Brain microvascular endothelial cell (primary cell): ENCODE measurements around the gene RABEPK.

Experiments used
- DNase-seq: peaks from one replicate; pipeline ENCODE4 v3.0.0-alpha.2; 2020
- H3K27ac ChIP-seq: fragments of 250-450 bp; sonication (Bioruptor Pico); 2 replicates; pipeline ENCODE4 v1.5.1; 2020; ENCODE audit warnings: mild to moderate bottlenecking, moderate library complexity
- H3K27me3 ChIP-seq: fragments of 250-450 bp; sonication (Bioruptor Pico); replicated peaks from 2 replicates; pipeline ENCODE4 v1.5.1; 2020; ENCODE audit warnings: mild to moderate bottlenecking
- H3K36me3 ChIP-seq: fragments of 250-450 bp; sonication (Bioruptor Pico); replicated peaks from 2 replicates; pipeline ENCODE4 v1.5.1; 2020; ENCODE audit warnings: mild to moderate bottlenecking
- H3K4me3 ChIP-seq: 2 replicates; pipeline ENCODE4 v1.5.1; 2011; ENCODE audit warnings: low read depth, mild to moderate bottlenecking, control low read depth, low read length, moderate library complexity
- CTCF ChIP-seq: IDR thresholded peaks from 2 replicates; pipeline ENCODE4 v1.5.1; 2011; ENCODE audit warnings: low read depth, mild to moderate bottlenecking, moderate library complexity, low read length, control low read depth, inconsistent platforms; ENCODE audit errors: missing control alignments
- in situ Hi-C: cut with HindIII; loops from 2 replicates; pipeline ENCODE4 v1.10.0; 2017; ENCODE audit warnings: low sequenced_read_pairs, low pct_ligation_motif_present

The RABEPK gene

GRCh38 chr9:125268394-125269013 is 68.2 kb downstream of the RABEPK start:
- in situ Hi-C loops: no loop called here
- Histone ChIP-seq H3K4me3 (no peak overlapping the region), H3K36me3 (peaks cover 6% of the 10 kb centered on the region), H3K27me3 (no peaks in the 10 kb centered on the region), H3K27ac (no peak overlapping the region)
- no peak for DNase-seq
- TF ChIP-seq CTCF: no peak

- DNase-seq: no peak
- no peaks in the 10 kb centered on the region for H3K27me3 ChIP-seq
- TF ChIP-seq CTCF: no peak
- in situ Hi-C loops: no loop called here
- peaks cover 6% of the 10 kb centered on the region for H3K36me3 ChIP-seq
- no peak overlapping the region for H3K4me3 ChIP-seq
- H3K27ac ChIP-seq: no peak overlapping the region
Observed at GRCh38 chr9:125269014-125269397, 68.7 kb downstream of the RABEPK start.

GRCh38 chr9:125271081-125271480 is 70.7 kb downstream of the RABEPK start:
- H3K27ac ChIP-seq: no peak overlapping the region
- in situ Hi-C loops: no loop called here
- no peak overlapping the region for H3K4me3 ChIP-seq
- no peak for TF ChIP-seq CTCF
- DNase-seq: no peak
- H3K27me3 ChIP-seq: no peaks in the 10 kb centered on the region
- H3K36me3 ChIP-seq: peaks cover 6% of the 10 kb centered on the region

GRCh38 chr9:125272697-125273096 is 72.4 kb downstream of the RABEPK start:
- no peak overlapping the region for H3K4me3 ChIP-seq
- no peak for TF ChIP-seq CTCF
- no peaks in the 10 kb centered on the region for H3K36me3 ChIP-seq
- no peaks in the 10 kb centered on the region for H3K27me3 ChIP-seq
- no peak overlapping the region for H3K27ac ChIP-seq
- in situ Hi-C loops: no loop called here
- DNase-seq: no peak

GRCh38 chr9:125276771-125277170 is 76.4 kb downstream of the RABEPK start:
- no peak for DNase-seq
- no peak for TF ChIP-seq CTCF
- in situ Hi-C loops: no loop called here
- Histone ChIP-seq H3K36me3 (peaks cover 2% of the 10 kb centered on the region), H3K4me3 (no peak overlapping the region), H3K27ac (no peak overlapping the region), H3K27me3 (no peaks in the 10 kb centered on the region)

- Histone ChIP-seq H3K27ac (no peak overlapping the region), H3K27me3 (no peaks in the 10 kb centered on the region), H3K4me3 (no peak overlapping the region), H3K36me3 (peaks cover 2% of the 10 kb centered on the region)
- no peak for TF ChIP-seq CTCF
- no peak for DNase-seq
- in situ Hi-C loops: no loop called here
Observed at GRCh38 chr9:125277411-125277810, 77.1 kb downstream of the RABEPK start.
